ENCODE data around the gene TAS2R38.

TAS2R38 gene

GRCh38 chr7:141954334-141954733 is 19.2 kb downstream of the TAS2R38 start:
- no peak for DNase-seq (ENCODE audit: low read depth)
- H3K4me3 ChIP-seq (ENCODE audit: control insufficient read depth, low read depth, low read length), result no peak overlapping the region
- TF ChIP-seq, protein P1, sequence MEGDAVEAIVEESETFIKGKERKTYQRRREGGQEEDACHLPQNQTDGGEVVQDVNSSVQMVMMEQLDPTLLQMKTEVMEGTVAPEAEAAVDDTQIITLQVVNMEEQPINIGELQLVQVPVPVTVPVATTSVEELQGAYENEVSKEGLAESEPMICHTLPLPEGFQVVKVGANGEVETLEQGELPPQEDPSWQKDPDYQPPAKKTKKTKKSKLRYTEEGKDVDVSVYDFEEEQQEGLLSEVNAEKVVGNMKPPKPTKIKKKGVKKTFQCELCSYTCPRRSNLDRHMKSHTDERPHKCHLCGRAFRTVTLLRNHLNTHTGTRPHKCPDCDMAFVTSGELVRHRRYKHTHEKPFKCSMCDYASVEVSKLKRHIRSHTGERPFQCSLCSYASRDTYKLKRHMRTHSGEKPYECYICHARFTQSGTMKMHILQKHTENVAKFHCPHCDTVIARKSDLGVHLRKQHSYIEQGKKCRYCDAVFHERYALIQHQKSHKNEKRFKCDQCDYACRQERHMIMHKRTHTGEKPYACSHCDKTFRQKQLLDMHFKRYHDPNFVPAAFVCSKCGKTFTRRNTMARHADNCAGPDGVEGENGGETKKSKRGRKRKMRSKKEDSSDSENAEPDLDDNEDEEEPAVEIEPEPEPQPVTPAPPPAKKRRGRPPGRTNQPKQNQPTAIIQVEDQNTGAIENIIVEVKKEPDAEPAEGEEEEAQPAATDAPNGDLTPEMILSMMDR (conservative IDR thresholded peaks at IDR 0.05; ENCODE audit: control insufficient read depth, insufficient read depth, low read depth, low read length), result no peak

DNA sequence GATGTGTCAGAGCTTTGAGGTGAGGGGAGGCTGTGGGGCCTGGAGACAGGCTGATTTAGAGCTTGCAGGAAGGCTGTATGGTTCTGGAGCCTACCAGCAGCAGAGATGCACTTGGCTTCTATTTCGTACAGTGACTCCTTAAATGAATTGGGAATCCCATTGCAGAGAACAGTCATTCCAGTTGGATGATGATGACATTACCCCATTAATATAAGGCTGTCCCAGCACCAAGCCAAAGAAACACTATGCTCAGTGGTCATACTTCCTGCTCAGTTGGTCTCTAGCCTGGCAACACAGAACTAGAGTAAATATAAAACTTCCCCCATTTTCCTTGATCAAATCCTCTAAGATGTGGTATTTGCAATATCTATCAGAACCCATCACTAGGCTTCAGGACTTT is 21.1 kb downstream of the TAS2R38 start:
- DNase-seq (ENCODE audit: low read depth), result no peak
- TF ChIP-seq, protein P1 (conservative IDR thresholded peaks at IDR 0.05; ENCODE audit: control insufficient read depth, insufficient read depth, low read depth, low read length), result no peak
- H3K4me3 ChIP-seq (ENCODE audit: control insufficient read depth, low read depth, low read length), result no peak overlapping the region

DNA sequence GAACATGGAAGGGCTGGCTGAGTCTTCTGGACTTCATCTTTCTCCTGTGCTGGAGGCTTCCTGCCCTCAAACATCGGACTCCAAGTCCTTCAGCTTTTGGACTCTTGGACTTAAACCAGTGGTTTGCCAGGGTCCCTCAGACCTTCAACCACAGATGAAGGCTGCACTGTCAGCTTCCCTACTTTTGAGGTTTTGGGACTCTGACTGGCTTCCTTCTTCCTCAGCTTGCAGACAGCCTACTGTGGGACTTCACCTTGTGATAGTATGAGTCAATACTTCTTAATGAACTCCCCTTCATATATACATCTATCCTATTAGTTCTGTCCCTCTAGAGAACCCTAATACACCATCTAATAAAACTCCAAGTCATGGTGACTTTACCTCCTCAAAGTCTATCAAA is 22.8 kb downstream of the TAS2R38 start:
- DNase-seq (ENCODE audit: low read depth), result no peak
- TF ChIP-seq, protein P1 (conservative IDR thresholded peaks at IDR 0.05; ENCODE audit: control insufficient read depth, insufficient read depth, low read depth, low read length), result no peak
- H3K4me3 ChIP-seq (ENCODE audit: control insufficient read depth, low read depth, low read length), result no peak overlapping the region

- no peak for DNase-seq (ENCODE audit: low read depth)
- no peak overlapping the region for H3K4me3 ChIP-seq (ENCODE audit: control insufficient read depth, low read depth, low read length)
- TF ChIP-seq, protein P1 (conservative IDR thresholded peaks at IDR 0.05; ENCODE audit: control insufficient read depth, insufficient read depth, low read depth, low read length), result no peak
Observed at GRCh38 chr7:141949911-141950310, 23.7 kb downstream of the TAS2R38 start.

GRCh38 chr7:141949451-141949850 is 24.1 kb downstream of the TAS2R38 start:
- DNase-seq (ENCODE audit: low read depth), result no peak
- no peak overlapping the region for H3K4me3 ChIP-seq (ENCODE audit: control insufficient read depth, low read depth, low read length)
- TF ChIP-seq, protein P1 (conservative IDR thresholded peaks at IDR 0.05; ENCODE audit: control insufficient read depth, insufficient read depth, low read depth, low read length), result no peak

DNA sequence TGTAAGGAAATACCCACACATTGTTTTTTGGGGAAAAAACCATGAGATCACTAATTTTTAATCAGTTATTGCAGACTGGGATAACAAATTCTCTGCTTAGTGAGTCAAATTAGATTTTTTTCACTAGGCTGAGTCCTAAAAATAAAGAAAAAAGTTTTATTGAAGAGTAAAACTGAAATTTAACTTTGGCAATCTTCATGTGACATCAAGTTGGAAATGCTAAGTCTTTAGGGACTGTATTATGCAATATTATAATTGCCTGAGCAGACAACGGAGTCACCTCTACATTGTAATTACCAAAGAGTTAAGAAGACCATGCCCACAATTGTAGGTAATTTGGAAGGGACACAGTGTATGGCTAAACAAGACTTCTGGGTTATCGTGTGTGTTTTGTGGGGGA is 24.6 kb downstream of the TAS2R38 start:
- no peak overlapping the region for H3K4me3 ChIP-seq (ENCODE audit: control insufficient read depth, low read depth, low read length)

More for the DNA sequence above, 24.6 kb downstream of the TAS2R38 start:
- TF ChIP-seq, protein P1 (conservative IDR thresholded peaks at IDR 0.05; ENCODE audit: control insufficient read depth, insufficient read depth, low read depth, low read length), result no peak
- no peak for DNase-seq (ENCODE audit: low read depth)

All from fibroblast of mammary gland (primary cell).